Ishikawa (cell line): ENCODE data around the gene TBC1D5.

Experiments
- CEBPB ChIP-seq: IDR thresholded peaks from 2 replicates; pipeline ENCODE4 v1.6.1; 2012
- CREB1 ChIP-seq: IDR thresholded peaks from 2 replicates; pipeline ENCODE4 v1.6.1; 2012; ENCODE audit warnings: low read depth
- EGR1 ChIP-seq: IDR thresholded peaks from 2 replicates; pipeline ENCODE4 v1.6.1; 2012
- EP300 ChIP-seq: IDR thresholded peaks from 2 replicates; pipeline ENCODE4 v1.6.1; 2012; ENCODE audit warnings: borderline replicate concordance
- FOXM1 ChIP-seq: IDR thresholded peaks from 2 replicates; pipeline ENCODE4 v1.6.1; 2012; ENCODE audit warnings: low read depth, borderline replicate concordance
- NFIC ChIP-seq: IDR thresholded peaks from 2 replicates; pipeline ENCODE4 v1.6.1; 2012
- RAD21 ChIP-seq: IDR thresholded peaks from 2 replicates; pipeline ENCODE4 v1.6.1; 2012; ENCODE audit warnings: low read depth
- TAF1 ChIP-seq: IDR thresholded peaks from 2 replicates; pipeline ENCODE4 v1.6.1; 2012; ENCODE audit warnings: low read depth, mild to moderate bottlenecking
- TCF12 ChIP-seq: IDR thresholded peaks from 2 replicates; pipeline ENCODE4 v1.6.1; 2012; ENCODE audit warnings: low read depth
- TEAD4 ChIP-seq: IDR thresholded peaks from 2 replicates; pipeline ENCODE4 v1.6.1; 2012
- YY1 ChIP-seq: IDR thresholded peaks from 2 replicates; pipeline ENCODE4 v1.6.1; 2012; ENCODE audit warnings: low read depth
- ZBTB7A ChIP-seq: IDR thresholded peaks from 2 replicates; pipeline ENCODE4 v1.6.1; 2012; ENCODE audit warnings: low read depth
- TF ChIP-seq, protein P1 (sequence below): IDR thresholded peaks from 2 replicates; pipeline ENCODE4 v1.6.1; 2012
- TF ChIP-seq, protein P2 (sequence below): IDR thresholded peaks from 2 replicates; pipeline ENCODE4 v1.6.1; 2012
- TF ChIP-seq, protein P3 (sequence below): IDR thresholded peaks from 2 replicates; pipeline ENCODE4 v1.6.1; 2012; ENCODE audit warnings: low read depth, mild to moderate bottlenecking

Gene TBC1D5

DNA sequence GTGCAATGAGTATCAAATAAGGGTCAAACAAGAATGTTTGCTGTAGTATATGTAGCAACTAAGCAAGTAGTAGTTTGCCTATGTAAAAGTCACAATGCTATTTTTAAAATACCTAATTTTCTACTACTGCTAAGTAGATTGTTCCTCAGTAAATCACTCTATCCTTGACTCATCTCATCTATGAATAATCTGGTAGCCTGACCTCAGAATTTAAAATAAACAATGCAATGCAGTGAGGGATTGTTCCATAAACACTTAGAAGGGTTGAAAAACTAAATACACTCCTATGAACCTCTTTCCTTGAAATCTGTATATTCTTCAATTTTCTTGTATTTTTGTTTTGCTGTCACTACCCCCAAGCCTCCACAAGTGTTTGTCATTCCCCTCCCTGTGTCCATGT lies 253.3 kb downstream of the TBC1D5 start:
- TF ChIP-seq EP300 (no peak), TAF1 (no peak), CREB1 (no peak), TCF12 (no peak), ZBTB7A (no peak)

DNA sequence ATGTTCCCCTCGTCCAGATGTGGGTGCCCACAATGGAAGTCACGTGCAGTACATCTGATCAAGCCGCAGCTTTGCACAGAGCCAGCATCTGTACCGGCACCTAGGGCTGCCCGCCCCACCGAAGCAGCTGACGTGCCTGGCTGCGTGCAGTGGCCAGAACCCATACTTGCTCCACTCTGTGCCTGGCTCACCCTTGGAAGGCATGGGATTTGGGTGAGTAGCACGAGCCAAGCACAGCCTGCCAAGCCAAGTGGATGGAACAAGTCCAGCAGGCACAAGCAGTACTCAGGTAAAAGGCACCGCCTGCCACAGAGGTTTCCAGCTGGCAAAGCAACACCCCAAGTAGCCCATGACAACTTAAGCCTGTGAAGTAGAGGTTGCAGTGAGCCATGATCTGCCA lies 261.3 kb downstream of the TBC1D5 start:
- TF ChIP-seq ZBTB7A: no peak
- TF ChIP-seq TEAD4: no peak
- TF ChIP-seq RAD21: no peak
- TF ChIP-seq CEBPB: no peak
- TF ChIP-seq, protein P1, sequence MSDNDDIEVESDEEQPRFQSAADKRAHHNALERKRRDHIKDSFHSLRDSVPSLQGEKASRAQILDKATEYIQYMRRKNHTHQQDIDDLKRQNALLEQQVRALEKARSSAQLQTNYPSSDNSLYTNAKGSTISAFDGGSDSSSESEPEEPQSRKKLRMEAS: no peak

DNA sequence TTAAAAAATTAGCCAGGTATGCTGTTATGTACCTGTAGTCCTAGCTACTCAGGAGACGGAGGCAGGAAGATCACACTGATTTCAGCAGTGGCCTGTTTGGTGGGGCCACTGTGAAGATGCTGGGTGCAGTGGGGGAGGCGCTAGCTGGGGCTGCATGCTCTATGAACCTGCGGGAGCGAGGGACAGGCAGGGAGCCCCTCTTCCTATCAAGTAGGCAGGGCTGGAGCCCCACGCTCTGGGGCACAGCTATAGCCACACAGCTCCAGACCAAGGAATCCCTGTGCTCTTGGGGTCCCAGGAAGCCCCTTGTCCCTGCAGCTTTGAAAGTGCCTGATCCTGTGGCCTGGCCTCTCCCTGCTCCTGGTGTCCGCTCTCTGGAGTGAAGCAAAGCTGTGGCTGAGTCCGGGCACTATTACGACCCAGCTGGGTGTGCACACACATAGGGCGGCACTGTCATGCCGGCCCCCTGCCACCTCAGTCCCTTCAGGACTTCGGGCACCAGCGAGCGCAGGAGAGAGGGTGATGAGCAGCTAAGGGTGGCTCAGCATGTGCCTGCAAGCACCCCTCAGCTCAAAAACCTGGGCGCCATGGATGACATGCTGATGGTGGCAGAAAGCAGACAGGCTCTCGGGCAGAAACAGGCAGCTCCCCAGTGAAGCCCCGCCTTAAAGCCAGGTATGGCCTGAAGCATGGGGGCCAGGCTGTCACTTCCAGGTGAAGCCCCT lies 262.6 kb downstream of the TBC1D5 start:
- TF ChIP-seq EGR1 (no peak), FOXM1 (no peak), YY1 (no peak), TAF1 (no peak), EP300 (no peak), TCF12 (no peak), CREB1 (no peak), ZBTB7A (no peak), RAD21 (no peak), TEAD4 (no peak)
- TF ChIP-seq, protein P2, sequence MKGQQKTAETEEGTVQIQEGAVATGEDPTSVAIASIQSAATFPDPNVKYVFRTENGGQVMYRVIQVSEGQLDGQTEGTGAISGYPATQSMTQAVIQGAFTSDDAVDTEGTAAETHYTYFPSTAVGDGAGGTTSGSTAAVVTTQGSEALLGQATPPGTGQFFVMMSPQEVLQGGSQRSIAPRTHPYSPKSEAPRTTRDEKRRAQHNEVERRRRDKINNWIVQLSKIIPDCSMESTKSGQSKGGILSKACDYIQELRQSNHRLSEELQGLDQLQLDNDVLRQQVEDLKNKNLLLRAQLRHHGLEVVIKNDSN: no peak
- TF ChIP-seq, protein P1: no peak

DNA sequence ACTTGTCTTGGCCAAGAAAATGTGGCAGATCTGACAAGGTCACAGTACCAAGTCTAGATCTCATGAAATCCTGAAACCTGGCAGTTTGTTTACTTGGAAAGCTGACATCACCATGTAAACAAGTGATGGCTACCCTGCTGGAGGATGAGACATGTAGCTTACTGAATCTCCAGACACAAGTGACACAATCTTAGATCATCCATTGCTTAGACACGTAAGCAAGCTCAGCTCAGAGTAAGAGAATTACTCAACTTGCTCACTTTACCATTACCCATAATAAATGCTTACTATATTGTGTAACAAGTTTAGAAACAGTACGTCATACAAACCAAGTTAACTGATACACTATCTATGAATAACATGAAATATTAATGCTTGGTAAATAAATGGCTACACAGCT lies 263.8 kb downstream of the TBC1D5 start:
- TF ChIP-seq EGR1 (no peak), EP300 (no peak), TAF1 (no peak), CREB1 (no peak), FOXM1 (no peak)

DNA sequence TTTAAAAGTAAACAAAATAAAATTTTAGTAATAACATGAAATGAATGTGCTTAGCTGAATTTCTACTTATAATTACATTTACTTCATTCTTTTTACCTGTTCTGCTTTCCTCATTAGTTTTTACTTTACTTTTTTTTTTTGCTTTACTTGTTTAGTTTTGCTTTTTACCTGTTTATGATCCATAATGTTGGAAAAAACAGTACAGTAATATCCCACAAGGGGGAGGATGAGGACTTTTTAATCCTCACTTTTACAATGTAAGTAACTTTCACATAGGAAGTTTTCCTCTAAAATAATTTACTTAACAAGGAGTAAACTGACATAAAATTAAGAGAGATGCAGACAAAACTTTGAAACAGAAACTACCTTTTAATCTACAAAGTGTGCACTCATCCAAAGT lies 268.7 kb downstream of the TBC1D5 start:
- no peak for TF ChIP-seq EP300
- TF ChIP-seq RAD21: peak; percentile 18; the same call in 1 of the 2 replicates
- TF ChIP-seq, protein P3, sequence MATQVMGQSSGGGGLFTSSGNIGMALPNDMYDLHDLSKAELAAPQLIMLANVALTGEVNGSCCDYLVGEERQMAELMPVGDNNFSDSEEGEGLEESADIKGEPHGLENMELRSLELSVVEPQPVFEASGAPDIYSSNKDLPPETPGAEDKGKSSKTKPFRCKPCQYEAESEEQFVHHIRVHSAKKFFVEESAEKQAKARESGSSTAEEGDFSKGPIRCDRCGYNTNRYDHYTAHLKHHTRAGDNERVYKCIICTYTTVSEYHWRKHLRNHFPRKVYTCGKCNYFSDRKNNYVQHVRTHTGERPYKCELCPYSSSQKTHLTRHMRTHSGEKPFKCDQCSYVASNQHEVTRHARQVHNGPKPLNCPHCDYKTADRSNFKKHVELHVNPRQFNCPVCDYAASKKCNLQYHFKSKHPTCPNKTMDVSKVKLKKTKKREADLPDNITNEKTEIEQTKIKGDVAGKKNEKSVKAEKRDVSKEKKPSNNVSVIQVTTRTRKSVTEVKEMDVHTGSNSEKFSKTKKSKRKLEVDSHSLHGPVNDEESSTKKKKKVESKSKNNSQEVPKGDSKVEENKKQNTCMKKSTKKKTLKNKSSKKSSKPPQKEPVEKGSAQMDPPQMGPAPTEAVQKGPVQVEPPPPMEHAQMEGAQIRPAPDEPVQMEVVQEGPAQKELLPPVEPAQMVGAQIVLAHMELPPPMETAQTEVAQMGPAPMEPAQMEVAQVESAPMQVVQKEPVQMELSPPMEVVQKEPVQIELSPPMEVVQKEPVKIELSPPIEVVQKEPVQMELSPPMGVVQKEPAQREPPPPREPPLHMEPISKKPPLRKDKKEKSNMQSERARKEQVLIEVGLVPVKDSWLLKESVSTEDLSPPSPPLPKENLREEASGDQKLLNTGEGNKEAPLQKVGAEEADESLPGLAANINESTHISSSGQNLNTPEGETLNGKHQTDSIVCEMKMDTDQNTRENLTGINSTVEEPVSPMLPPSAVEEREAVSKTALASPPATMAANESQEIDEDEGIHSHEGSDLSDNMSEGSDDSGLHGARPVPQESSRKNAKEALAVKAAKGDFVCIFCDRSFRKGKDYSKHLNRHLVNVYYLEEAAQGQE: no peak
- TF ChIP-seq TEAD4: no peak
- TF ChIP-seq FOXM1: no peak
- TF ChIP-seq TAF1: no peak

DNA sequence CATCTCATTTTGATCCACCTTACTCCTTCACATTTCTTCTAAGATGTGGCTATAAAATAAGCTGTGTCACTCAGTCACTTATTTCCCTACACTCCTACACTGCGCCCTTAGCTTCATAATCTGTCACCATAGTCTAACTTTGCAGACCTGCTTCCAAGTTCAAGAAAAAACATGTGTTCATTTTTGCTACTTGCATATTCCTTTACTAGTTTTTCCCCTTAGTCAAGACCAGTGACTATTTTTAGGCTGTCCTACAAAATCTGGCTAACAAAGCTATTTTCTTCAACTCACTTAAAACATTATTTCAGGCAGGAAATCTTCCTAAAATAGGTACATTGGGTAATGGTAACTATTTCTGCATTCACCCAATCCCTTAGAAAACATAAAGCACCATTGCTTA lies 272.5 kb downstream of the TBC1D5 start:
- TF ChIP-seq TEAD4 (no peak), RAD21 (no peak), TAF1 (no peak)
- TF ChIP-seq, protein P2: no peak

DNA sequence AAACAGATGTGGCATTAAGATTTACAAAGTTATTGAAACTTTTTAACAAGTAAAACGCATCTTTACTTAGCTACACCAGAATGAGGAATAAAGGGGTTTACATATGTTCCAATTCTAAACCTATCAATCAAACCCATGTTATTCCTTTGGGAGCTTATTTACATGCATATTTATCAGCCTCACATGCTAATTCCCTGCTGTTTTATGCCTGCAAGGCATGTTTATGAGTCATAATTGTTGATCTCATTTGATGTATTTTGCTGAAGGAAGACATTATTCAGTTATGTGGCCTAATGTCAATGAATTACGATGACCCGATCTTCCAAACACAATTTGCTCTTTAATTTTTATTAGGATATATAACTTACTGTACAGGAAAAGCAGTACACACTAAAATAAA lies 272.9 kb downstream of the TBC1D5 start:
- no peak for TF ChIP-seq TAF1
- no peak for TF ChIP-seq NFIC
- no peak for TF ChIP-seq TCF12
- no peak for TF ChIP-seq ZBTB7A

DNA sequence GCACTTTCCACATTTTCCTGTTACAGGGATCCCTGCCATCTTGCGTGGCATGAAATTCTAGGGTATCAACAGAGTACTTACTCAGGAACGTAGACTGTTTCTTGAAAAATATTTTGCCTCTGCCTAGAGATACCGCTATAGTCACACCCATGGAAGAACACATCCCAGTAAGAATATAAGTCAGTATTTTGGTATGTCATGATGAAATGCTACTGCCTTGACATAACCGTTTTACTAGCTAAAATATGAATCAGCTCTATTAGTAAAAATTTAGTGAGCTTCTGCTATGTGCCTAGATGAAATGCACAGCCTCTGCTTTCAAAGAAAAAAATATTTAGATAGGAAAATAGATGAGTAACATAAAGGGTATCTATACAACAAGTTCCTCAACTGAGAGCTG lies 276.4 kb downstream of the TBC1D5 start:
- TF ChIP-seq NFIC (no peak), EGR1 (no peak), TAF1 (no peak), CREB1 (no peak), EP300 (no peak), FOXM1 (no peak), TCF12 (no peak), CEBPB (no peak), TEAD4 (no peak), ZBTB7A (no peak), RAD21 (no peak)
- TF ChIP-seq, protein P2: no peak
- TF ChIP-seq, protein P3: no peak
- TF ChIP-seq, protein P1: no peak
